Dedifferentiated amniotic fluid mesenchymal stem cell (primary cell): ENCODE measurements around the gene PARP11.
A peak's percentile ranks its signal among the peaks of the same experiment; 100 is the strongest.

ENCODE experiments used
- DNase-seq: peaks from one replicate; pipeline ENCODE4 v3.0.0-alpha.2; 2016; ENCODE audit errors: extremely low spot score

PARP11 gene, protein sequence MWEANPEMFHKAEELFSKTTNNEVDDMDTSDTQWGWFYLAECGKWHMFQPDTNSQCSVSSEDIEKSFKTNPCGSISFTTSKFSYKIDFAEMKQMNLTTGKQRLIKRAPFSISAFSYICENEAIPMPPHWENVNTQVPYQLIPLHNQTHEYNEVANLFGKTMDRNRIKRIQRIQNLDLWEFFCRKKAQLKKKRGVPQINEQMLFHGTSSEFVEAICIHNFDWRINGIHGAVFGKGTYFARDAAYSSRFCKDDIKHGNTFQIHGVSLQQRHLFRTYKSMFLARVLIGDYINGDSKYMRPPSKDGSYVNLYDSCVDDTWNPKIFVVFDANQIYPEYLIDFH

DNA sequence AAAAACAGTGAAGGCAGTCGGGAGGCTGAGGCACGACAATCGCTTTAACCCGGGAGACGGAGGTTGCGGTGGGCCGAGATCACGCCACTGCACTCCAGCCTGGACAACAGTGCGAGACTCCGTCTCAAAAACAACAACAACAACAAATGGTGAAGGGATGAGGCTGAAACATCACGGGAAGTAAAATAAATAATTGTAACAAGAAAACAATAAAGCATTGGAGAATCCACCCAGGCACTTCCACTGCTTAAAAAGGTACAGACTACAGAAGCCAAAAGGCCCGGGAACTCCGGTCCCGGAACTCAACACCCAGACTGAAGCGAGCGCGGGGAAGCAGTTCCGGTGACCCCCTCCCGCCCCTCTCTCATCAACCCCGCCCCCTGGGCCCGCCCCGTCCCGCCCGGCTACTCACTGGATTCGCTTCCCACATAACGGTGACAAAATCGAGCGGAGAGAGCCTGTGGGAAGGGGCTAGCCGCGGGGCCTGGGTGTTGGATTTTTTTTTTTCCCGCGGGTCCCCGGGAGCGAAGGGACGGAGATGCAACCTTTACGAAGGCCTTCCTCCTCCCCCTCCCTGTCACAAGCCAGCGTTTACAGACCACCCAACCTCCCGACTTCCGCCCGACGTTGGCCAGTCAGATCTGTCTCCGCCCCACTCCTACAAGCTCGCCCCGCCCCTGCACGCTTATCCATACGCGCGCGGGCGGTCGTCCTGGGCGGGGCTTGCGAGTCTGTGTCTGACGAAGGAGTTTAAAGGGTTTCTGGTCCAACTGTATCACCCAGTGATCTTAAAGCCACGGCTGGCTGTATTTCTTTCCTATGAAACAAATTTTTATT, at the start of gene PARP11:
TSS of gene PARP11 (minus strand) at position 600 of the 837 bp plus-strand sequence. CDS start at position 430, 170 bp downstream.
- peak; percentile 97 for DNase-seq

DNA sequence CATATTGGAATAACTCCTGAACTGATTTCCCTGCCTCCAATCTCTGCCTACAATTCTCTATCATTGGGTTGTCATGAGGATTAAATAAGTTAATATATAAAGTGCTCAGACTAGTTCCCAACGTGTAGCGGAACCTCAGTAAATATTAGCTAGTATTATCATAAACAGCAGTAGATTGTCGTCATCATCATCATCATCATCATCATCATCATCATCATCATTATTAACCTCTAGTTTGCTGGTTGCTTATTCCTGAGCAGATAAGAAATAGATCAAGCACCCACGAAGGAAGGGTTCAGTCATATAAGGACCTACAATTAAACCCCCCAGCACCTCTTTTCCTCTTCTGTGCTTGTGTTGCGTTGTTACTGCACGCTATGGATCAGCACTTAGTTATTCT, 48.8 kb upstream of the PARP11 start:
- DNase-seq = no peak

DNA sequence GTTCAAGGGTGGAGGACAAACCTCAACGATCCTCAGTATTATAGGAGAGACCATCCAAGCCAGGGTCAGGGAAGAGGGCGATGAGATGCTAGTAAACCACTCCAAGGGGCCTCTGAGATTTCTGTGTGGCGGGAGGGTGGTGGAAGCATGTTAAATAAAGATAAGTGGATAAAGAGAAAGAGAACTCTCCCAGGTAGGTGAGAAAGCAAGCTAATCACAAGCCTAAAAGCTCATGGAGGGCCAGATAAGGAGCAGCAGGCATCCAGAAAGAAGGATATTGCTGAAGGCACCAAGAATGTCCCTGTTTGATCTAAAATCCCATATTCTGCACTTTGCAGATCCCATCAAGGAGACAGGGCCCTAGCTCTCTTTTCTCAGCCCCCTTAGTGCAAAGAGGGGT, 48.3 kb upstream of the PARP11 start:
- DNase-seq = no peak

DNA sequence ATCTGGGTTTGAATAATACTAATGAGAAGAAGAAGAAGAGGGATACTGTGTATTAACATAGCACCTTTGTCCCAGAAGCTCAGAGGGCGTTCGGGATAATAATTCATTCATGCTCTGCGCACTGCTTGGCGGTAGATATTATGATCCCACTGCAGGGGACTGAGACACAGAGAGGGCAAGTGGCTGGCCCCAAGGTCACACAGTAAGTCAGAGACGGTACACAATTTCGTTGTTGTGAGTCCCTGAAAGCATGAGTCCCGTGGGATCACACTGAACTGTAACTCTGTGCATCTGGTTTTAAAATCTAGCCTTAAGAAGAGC, 47.9 kb upstream of the PARP11 start:
- no peak for DNase-seq

DNA sequence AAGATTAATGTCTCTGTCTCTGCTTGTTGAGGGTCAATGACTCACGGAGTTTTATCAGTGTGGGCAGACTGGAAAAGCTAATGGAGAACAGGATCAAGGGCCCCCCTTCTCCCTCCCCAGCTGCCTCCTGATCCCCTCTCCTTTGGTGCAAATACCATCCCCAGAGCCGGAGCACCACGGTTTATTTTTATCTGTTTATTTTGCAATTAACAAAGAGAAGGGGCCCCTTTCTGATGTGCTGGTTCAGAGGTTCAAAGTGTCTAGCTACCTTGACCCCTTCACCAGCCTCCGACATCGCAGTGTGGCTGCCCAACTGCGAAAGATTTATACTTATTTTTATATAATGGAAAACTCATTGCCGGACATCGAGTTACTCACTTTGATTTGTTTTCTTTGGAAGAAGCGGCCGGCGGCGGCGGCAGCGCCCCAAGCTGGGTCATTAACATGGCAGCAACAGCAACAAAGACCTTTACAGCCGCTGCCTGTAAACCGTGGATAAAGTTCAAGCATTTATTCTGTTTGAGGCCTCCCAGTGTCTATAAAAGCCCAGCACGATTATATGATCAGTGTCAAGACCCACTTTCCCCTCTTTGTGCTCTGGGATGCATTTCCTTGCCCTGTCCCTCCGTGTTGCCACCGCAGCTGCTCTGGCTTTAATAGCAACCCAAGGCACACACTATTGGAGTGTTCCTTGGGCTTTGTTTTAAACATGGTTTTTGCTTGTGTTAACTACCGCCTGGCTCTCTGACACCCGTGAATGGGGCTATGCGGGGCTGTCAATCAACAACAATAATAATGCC, 47.4 kb upstream of the PARP11 start:
- DNase-seq = no peak

DNA sequence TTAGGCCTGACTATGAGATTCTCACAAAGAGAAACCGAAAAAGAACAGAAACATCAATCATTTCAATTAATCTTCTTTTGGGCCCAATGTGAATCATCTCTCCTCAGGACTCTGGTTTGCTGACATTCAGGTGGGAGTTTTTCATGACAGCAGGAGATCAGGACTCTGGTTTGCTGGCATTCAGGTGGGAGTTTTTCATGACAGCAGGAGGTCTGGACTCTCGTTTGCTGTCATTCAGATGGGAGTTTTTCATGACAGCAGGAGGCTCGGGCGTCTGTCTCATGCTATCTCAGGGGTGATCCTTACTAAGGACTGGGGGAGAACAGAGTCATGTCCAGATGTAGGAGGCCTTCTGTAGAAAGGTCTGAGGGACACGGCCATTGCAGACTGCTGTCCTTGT, 40.1 kb upstream of the PARP11 start:
- DNase-seq = no peak

DNA sequence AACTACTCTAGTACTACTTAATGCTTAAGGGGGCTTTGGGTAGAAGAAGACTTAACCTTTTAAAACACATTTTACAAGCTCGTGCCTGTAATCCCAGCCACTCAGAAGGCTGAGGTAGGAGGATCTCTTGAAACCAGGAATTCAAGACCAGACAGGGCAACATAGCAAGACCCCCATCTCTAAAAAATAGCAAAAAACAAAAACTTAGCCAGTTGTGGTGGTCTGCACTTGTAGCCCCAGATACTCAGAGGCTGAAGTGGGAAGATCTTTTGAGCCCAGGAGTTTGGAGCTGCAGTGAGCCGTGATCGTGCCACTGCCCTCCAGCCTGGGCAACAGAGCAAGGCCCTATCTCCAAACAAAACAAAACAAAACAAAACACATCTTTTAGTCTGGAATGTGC, 39.7 kb upstream of the PARP11 start:
- DNase-seq = no peak

DNA sequence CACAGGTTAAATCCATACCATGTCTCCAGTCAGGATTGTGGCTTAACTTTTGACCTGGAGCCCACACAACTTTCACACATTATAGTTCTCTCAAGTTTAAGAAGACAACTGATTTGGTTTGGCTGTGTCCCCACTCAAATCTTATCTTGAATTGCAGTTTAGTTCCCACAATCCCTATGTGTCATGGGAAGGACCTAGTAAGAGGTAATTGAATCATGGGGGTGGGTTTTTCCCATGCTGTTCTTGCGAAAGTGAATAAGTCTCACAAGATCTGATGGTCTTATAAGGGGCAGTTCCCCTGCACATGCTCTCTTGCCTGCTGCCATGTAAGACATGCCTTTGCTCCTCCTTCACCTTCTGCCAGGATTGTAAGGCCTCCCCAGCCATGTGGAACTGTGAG, 38.2 kb upstream of the PARP11 start:
- DNase-seq = no peak

DNA sequence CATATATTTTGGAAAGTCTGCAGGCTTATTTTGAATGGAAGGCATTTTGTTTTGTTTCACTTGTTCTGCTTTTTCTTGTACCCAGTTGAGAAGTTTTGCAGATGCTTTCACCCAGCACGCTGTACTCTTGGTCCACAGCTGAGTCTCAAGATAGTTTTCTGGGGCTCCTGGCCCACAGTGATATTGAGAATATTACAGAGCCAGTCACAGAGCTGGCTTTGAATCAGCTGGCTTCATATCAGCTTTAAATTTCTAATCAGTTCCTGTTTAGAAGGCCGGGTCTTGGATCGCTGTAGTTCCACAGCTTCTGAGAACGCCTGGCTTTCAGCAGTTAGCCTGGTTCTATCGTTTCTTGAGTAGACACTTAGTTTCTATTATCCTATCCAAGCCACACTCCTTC, 32.5 kb upstream of the PARP11 start:
- DNase-seq = no peak

DNA sequence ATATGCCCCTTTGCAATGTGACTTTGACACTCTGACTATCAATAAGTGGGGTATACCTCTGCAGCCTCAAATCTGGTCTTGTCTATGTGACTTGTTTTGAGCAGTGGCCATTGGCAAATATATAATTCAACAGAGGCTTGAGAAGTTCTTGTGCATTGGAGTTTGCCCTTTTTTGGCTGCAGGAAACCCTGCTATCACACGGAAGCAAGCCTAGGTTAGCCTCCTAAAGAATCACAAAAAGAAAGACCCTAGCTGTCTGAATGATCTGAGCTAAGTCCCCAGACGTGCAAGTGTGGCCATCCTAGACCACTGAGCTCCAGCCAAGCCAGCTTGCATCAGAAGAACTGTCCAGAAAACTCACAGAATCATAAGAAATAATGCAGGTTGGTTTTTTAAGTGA, 31.8 kb upstream of the PARP11 start:
- no peak for DNase-seq

DNA sequence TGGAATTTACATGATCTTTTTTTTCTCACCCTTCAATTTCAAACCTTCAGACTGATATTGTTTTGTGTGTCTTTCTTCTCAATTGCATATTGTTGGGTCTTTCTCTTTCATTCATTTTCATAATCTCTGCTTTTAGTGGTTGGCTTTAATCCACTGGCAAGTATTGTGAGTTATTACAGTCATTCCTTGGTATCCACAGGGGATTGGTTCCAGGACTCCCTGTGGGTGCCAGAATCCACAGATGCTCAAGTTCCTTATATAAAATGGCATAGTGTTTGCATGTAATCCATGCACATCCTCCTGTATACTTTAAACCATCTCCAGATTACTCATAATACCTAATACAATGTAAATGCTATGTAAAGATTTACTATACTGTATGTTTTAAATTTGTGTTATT, 29.7 kb upstream of the PARP11 start:
- DNase-seq = no peak

DNA sequence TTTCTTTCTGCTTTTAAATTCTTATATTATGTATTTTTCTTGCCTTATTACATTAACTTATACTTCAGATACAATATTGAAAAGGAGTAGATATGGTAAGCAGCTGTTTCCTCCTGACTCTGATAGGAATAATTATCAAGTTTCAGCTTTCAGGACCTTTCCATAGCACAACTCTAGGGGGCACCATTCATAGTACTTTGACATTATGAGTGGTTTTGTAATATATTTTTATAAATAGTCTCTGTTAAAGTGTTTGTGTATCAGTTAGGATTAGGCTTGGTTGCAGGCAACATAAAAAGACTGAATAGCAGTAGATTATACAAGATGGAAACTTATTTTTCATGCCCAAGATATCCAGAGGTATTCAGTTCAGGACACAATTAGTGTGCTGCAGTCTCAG, 27.9 kb upstream of the PARP11 start:
- no peak for DNase-seq

DNA sequence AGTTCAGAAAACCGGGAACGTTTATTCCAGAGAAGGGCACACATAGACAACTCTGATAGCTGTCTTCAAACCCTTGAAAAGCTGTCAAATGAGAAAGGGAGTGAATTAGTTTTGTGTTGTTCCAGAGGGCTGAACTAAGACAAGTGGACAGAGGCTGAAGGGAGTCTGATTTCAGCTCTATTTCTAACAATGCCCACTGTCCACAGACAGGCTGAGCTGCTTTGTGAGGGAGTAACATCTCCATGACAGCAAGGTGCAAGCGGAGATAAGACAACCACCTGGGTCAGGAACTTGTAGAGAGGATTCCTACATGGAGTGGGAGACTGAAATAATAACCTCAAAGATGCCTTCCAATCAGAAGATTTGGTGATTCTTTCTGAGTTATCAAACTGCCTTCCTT, 25.6 kb upstream of the PARP11 start:
- DNase-seq = no peak

DNA sequence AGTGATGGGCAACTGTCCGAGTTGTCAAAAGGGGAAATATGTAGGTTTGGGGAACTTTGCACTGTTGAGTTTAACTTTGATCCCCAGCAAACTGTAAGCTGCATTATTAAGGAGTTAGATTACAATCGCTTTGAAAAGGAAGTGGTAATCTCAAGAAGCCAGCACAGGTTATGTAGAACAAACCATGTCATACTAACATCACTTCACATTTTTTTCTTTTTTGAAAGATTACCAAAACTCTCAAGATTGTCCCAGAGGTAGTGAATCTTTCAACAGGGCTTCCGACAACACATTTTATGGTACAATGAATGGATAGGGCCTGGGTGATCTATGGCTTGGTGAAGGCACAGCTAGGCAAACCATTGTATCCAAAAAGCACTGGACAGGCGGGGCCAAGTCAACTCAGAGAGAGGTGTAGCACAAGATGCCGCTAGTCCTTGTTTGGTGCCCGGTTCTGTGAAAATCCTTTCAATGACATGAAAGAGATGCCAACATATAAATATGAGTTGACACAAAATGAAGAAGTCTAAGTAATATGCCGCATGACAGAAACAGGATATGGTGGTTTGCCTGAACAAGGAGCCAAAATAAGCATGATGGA, 24.3 kb upstream of the PARP11 start:
- DNase-seq = no peak

DNA sequence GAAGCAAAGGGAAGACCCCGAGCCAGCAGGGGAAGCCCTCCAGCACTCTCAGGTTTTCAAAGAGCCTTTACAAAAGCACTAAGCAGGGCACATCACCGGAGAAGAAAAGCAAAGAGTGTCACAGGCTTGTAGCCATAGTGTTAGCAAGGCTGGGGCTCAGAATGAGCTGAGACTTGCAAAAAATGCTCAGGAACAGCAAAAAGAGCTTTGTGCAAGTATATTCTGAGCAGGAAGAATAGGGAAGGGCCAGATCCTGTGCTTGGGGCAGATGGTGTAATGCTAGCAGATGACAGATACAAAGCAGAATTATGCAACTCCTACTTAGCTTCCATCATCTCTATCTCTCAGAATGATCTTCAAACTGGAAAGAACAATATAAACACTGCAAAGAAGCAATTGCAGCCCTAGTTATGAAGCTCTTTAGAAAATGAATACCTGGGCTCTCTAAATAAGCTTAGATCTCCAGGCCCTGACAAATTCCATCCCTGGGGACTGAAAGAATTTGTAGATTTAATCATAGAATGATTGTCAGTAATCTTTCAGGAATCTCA, 23.7 kb upstream of the PARP11 start:
- DNase-seq = no peak

DNA sequence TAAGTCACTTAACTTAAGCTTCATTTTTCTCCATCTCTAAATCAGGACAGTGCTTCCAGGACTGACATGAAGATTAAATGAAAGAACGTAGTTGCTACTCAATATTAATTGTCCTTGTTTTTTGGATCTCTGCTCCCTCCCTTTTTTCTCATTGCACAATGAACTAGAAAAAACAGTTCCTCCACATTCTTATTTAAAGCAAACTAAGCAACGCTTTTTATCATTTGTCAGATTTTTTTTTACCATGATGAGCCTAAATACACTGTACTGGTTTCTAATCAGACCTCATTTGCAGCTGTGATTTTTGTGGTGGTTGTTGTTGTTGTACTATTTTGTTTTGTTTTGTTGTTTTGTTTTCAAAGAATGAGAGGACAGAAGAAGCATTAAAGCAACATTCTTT, 23.2 kb upstream of the PARP11 start:
- DNase-seq = no peak

DNA sequence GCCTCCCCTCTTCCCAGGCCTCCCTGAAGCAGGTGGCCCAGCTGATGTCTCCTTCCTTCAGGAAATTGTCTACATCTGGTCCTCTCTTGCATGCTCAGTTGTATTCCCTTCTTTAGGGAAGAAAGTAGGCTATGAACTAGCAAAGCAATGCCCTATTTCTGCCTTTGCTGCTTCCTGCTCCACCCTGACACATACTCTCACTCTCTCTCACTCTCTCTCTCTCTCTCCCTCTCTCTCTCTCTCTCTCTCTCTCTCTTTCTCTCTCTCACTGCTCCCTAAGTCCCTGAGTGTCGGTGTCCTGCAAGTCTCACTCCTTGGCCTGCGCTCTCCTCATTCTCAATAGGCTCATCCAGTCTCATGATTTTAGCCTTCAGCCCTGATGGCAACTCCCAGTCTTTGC, 19.4 kb upstream of the PARP11 start:
- DNase-seq = no peak

DNA sequence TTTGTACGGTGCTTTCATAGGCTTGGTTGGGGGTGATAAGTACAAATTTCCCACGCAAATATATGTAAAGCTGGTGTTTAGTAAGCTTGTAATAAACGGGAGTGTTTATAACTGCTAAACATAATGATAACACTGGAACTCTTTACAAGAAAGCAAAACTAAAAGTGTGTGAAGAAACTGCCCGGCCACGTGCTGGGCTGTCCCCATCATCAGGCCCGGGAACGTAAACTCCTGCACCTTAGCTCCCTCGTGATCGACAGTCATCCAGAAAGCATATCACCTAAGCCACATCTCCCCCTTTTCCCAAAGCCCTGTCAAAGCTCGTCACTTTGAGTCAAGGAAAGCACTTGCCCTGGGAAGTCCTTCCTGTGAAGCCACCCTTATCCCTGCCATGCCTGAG, 18.0 kb upstream of the PARP11 start:
- no peak for DNase-seq

DNA sequence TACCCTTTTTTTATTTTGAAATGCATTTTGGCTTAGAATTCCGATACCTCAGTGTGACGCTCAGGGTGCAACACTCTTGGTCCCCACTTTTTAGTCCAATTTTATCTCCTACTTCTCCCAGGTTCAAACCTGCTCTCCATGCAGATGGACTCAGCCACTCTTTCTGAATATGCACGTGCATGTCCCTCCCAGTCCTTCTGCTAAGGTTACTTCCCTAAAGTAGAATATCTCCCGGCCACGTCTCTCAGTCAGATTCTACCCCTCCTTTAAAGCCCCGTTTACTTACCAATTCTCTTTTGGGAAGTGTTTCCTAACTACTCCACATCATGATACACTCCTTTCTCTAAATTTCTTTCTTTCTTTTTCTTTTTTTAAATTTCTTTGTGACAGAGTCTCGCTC, 15.5 kb upstream of the PARP11 start:
- no peak for DNase-seq

DNA sequence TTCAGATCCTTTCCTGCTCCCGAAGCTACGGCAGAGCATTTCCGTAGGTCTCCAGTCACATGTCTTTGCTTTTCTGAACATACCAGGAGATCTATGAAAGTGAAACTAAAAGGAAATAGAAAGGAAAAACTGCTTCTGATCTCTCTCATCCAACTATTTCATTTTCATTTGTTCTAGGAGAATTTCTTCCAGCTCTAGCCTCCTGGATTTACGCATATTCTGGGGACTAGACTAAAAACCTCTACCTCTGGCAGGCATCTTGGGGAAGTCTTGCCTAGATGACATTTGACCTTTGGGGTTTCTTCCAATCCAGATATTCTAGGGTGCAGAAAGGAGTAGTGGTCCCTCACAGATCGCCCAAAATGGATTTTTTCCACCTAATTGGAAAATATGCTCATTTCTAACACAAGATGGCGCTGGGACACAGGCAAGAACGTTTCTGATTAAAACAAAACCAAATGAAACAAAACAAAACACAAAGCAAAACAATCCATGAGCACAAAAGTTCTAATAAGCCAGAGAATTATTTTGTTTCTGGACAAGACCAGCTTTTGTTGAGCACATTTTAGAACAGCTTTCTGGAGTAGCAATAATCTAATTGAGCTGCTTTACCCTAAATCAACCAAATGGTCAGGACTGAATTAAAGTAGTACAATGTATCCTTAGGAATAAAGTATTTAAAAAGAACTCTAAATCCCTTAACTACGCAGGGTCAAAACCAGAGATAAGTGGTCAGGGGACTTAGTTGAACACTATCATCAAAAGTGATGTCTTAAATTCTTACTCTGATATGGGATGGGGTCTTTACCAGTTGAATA, 12.3 kb upstream of the PARP11 start:
- peak; percentile 74 for DNase-seq

DNA sequence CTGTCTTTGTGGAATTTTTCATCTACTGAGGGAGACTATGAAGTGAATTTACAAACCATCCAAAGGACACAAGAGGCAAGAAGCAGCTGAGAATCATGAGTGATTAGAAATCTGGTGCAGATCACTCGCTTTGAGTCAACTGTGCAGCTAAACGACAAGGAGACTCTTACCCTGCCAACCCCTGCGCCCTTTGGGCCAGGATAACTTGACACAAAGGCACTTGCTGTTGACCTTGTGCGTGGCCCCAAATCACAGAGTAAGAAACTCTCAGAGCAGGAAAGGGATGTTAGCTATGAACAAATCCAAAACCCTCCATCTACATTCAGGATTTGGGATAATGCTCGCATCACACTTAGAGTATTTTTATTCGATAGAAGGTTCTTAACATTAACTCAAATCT, 11.5 kb upstream of the PARP11 start:
- DNase-seq = no peak
